HL-60 (cell line): ENCODE measurements around the gene RPL22.

ENCODE experiments used
- DNase-seq, 2 experiments: peaks; one replicate each; pipeline ENCODE4 v3.0.0-alpha.2; 2010 to 2020; ENCODE audit warnings: low read depth in 1 of 2, low spot score in 1 of 2
- H3K27ac ChIP-seq: fragments of 250-450 bp; sonication (Bioruptor Pico); replicated peaks from 2 replicates; pipeline ENCODE4 v1.5.1; 2020; ENCODE audit warnings: mild to moderate bottlenecking, moderate library complexity
- H3K27me3 ChIP-seq: fragments of 250-450 bp; sonication (Bioruptor Pico); 2 replicates; pipeline ENCODE4 v1.5.1; 2021; ENCODE audit warnings: mild to moderate bottlenecking, moderate library complexity; ENCODE audit not compliant: insufficient read depth, poor library complexity, severe bottlenecking
- H3K4me3 ChIP-seq: replicated peaks from 2 replicates; pipeline ENCODE4 v1.5.1; 2011; ENCODE audit warnings: mild to moderate bottlenecking, control low read depth, low read length; ENCODE audit not compliant: insufficient read depth
- CTCF ChIP-seq: IDR thresholded peaks from one replicate; pipeline ENCODE4 v1.5.1; 2011; ENCODE audit warnings: low read length, control low read depth, inconsistent platforms; ENCODE audit not compliant: insufficient read depth
- GABPA ChIP-seq: IDR thresholded peaks from 2 replicates; pipeline ENCODE4 v1.6.1; 2012; ENCODE audit warnings: low read depth
- POLR2AphosphoS5 ChIP-seq: IDR thresholded peaks from 2 replicates; pipeline ENCODE4 v1.6.1; 2012; ENCODE audit warnings: low read depth
- REST ChIP-seq: IDR thresholded peaks from 2 replicates; pipeline ENCODE4 v1.6.1; 2012; ENCODE audit warnings: low read depth; ENCODE audit not compliant: insufficient replicate concordance
- SPI1 ChIP-seq: IDR thresholded peaks from 2 replicates; pipeline ENCODE4 v1.6.1; 2012; ENCODE audit warnings: low read depth, mild to moderate bottlenecking, borderline replicate concordance

RPL22 gene

GRCh38 chr1:6175411-6175828 lies 24.0 kb downstream of the RPL22 start:
- Histone ChIP-seq H3K27ac (no peak overlapping the region), H3K27me3 (peaks cover 19% of the 10 kb centered on the region), H3K4me3 (no peak overlapping the region)
- TF ChIP-seq SPI1 = no peak
- TF ChIP-seq REST = no peak
- no peak for TF ChIP-seq CTCF
- TF ChIP-seq POLR2AphosphoS5 = no peak
- no peak for TF ChIP-seq GABPA
- DNase-seq = no peak

- H3K27me3 ChIP-seq = peaks cover 19% of the 10 kb centered on the region
- no peak overlapping the region for H3K27ac ChIP-seq
- TF ChIP-seq SPI1 = no peak
- no peak for TF ChIP-seq POLR2AphosphoS5
- TF ChIP-seq REST = no peak
- no peak for TF ChIP-seq GABPA
- DNase-seq = no peak
- no peak overlapping the region for H3K4me3 ChIP-seq
Measured at GRCh38 chr1:6174621-6175410, 24.6 kb downstream of the RPL22 start.

GRCh38 chr1:6172549-6172948 lies 26.8 kb downstream of the RPL22 start:
- DNase-seq = no peak
- H3K27me3 ChIP-seq = peaks cover 5% of the 10 kb centered on the region
- no peak for TF ChIP-seq GABPA
- no peak overlapping the region for H3K27ac ChIP-seq
- H3K4me3 ChIP-seq = no peak overlapping the region

GRCh38 chr1:6171548-6172124 lies 27.8 kb downstream of the RPL22 start:
- Histone ChIP-seq H3K27ac (no peak overlapping the region), H3K4me3 (no peak overlapping the region), H3K27me3 (no peaks in the 10 kb centered on the region)
- DNase-seq = no peak
- TF ChIP-seq CTCF (no peak), SPI1 (no peak), REST (no peak), GABPA (no peak), POLR2AphosphoS5 (no peak)
